ENCODE data around the gene GRID1.

DNA sequence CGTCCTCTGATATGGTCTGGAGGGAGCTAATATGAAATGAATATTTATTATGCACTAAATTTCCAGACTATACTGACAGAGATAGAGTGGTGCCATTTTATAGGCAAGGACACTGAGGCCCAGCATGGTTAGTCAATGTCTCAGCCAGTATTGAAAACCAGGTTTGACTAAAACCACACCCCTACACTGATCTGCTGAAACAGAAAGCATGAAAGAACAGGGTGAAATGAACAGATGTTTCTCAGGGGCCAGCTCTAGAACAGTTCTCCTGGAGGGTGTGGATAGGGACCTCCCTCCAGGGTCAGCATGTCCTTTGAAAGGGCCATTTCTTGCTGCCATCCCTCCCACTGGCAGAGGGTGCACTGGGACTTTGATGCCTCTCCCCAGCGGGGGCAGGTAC, 700.5 kb downstream of the GRID1 start:
- TF ChIP-seq CTCF (IDR thresholded peaks at IDR 0.05) (no peak), POLR2A (IDR thresholded peaks at IDR 0.05) (no peak)
